Measurements from ENCODE around the gene PRSS36. TPM values are rescaled to one million over a fixed set of nuclear protein-coding genes. Genes with fewer than 3 reads are reported as not detected.
A peak's percentile ranks its signal among the peaks of the same experiment; 100 is the strongest.

Gene PRSS36
- total and polyA plus RNA-seq, 2 of the 4 experiments (the other 2 are of a cell fraction) = 0.18 to 0.55 TPM

GRCh38 chr16:31099860-31100638 is 49.8 kb downstream of the PRSS36 start:
- no peak overlapping the region for H3K23ac ChIP-seq (ENCODE audit: low read depth, low read length)
- H3K4me1 ChIP-seq (ENCODE audit: control insufficient read depth, insufficient read depth, low read length) = no peaks in the 10 kb centered on the region
- peak overlapping the region; percentile 43; the same call in 1 of the 2 replicates for H2AK5ac ChIP-seq (ENCODE audit: low read depth, low read length)
- TF ChIP-seq USF2 (IDR thresholded peaks at IDR 0.05; ENCODE audit: low read depth, low read length) = no peak
- no peak for TF ChIP-seq FOS (IDR thresholded peaks at IDR 0.05; ENCODE audit: low read depth, low read length)
- TF ChIP-seq ELK1 (IDR thresholded peaks at IDR 0.05; ENCODE audit: borderline replicate concordance, low read depth, low read length) = no peak
- peak; percentile 16; the same call in 1 of the 2 replicates for TF ChIP-seq NFE2L2 (IDR thresholded peaks at IDR 0.05; ENCODE audit: low read depth, low read length)
- no peak for TF ChIP-seq RFX5 (IDR thresholded peaks at IDR 0.05; ENCODE audit: low read depth, low read length)
- H2AK9ac ChIP-seq (replicated peaks; ENCODE audit: low read depth, low read length, poor library complexity) = no peak overlapping the region
- no TSS peak for BruUV-seq (replicated peaks)
- peak overlapping the region; percentile 1 for H2BK20ac ChIP-seq (ENCODE audit: low read depth, low read length)
- no peak overlapping the region for H4K5ac ChIP-seq (ENCODE audit: low read depth, low read length)
- no peak overlapping the region for H4K91ac ChIP-seq (ENCODE audit: insufficient read depth, low read depth, low read length)
- peaks cover 8% of the 10 kb centered on the region; the same call in 1 of the 2 replicates for H3K9me1 ChIP-seq (ENCODE audit: insufficient read depth, low read length)
- 0 out of 4 replicates have a peak, but pooled peaks cover 0 to 7% of the 10 kb centered on the region in 2 experiments for H3K79me1 ChIP-seq (ENCODE audit: low read depth in 1 of 2, low read length in 2 of 2)
- intact Hi-C loops (cut with micrococcal nuclease) (no loop called here), dilution Hi-C loops (cut with HindIII; ENCODE audit: low sequenced_read_pairs, unreplicated experiment) (no loop called here), in situ Hi-C loops (cut with MboI; ENCODE audit: low sequenced_read_pairs) (no loop called here)
- H3K4me3 ChIP-seq (ENCODE audit: insufficient read depth, low read depth, low read length) = no peak overlapping the region
- no peak overlapping the region for H3K27ac ChIP-seq (ENCODE audit: insufficient read depth, low read length)
- H3K9ac ChIP-seq (ENCODE audit: low read depth, low read length) = no peak overlapping the region
- peak; percentile 82 for DNase-seq
- H3K27me3 ChIP-seq (ENCODE audit: control insufficient read depth, insufficient read depth, low read length) = no peaks in the 10 kb centered on the region
- H3K4me2 ChIP-seq (ENCODE audit: low read depth, low read length) = no peak overlapping the region
- H3K14ac ChIP-seq (replicated peaks; ENCODE audit: low read depth, low read length) = no peak overlapping the region
- H3K36me3 ChIP-seq (ENCODE audit: control insufficient read depth, insufficient read depth, low read length) = no peaks in the 10 kb centered on the region
- ATAC-seq (ENCODE audit: low read depth) = peak; percentile 60
- no peak overlapping the region for H3K18ac ChIP-seq (ENCODE audit: low read depth, low read length)
- WGBS, 2 experiments (ENCODE audit: extremely low coverage in 2 of 2, insufficient read length in 1 of 2) = 33% methylated on average over 2 of the region's 4 CpGs; no CpG with 5 or more reads in 1 of the 2 experiments
- H2BK5ac ChIP-seq (ENCODE audit: low read depth, low read length, poor library complexity, severe bottlenecking) = no peak overlapping the region
- peaks cover 4% of the 10 kb centered on the region for H3K9me3 ChIP-seq (ENCODE audit: control insufficient read depth, insufficient read depth, low read length)
- CTCF ChIA-PET = interaction anchor here (0.6 to 1.6 kb wide), 4 partner anchors 14 to 567 kb away, joined by 3 to 4 read pairs (median 4); partner anchors contain the start of gene KAT8
- H2BK15ac ChIP-seq (ENCODE audit: low read depth, low read length) = no peak overlapping the region
- H2AFZ ChIP-seq (replicated peaks; ENCODE audit: low read length, poor library complexity) = peak overlapping the region; percentile 4
- no peaks in the 10 kb centered on the region for H4K20me1 ChIP-seq (ENCODE audit: insufficient read depth, low read length)
- no peak overlapping the region for H4K8ac ChIP-seq (ENCODE audit: low read depth in 2 of 2, low read length in 2 of 2)
- H3K56ac ChIP-seq (ENCODE audit: extremely low read depth, insufficient read depth, low read length) = no peak overlapping the region
- H3K4ac ChIP-seq (ENCODE audit: low read depth, low read length) = no peak overlapping the region
- H2BK120ac ChIP-seq (ENCODE audit: low read depth, low read length) = no peak overlapping the region
- POLR2A ChIA-PET (ENCODE audit: unreplicated experiment) = no interaction called here
